ENCODE measurements around the gene MAD2L1BP.

The MAD2L1BP gene

DNA sequence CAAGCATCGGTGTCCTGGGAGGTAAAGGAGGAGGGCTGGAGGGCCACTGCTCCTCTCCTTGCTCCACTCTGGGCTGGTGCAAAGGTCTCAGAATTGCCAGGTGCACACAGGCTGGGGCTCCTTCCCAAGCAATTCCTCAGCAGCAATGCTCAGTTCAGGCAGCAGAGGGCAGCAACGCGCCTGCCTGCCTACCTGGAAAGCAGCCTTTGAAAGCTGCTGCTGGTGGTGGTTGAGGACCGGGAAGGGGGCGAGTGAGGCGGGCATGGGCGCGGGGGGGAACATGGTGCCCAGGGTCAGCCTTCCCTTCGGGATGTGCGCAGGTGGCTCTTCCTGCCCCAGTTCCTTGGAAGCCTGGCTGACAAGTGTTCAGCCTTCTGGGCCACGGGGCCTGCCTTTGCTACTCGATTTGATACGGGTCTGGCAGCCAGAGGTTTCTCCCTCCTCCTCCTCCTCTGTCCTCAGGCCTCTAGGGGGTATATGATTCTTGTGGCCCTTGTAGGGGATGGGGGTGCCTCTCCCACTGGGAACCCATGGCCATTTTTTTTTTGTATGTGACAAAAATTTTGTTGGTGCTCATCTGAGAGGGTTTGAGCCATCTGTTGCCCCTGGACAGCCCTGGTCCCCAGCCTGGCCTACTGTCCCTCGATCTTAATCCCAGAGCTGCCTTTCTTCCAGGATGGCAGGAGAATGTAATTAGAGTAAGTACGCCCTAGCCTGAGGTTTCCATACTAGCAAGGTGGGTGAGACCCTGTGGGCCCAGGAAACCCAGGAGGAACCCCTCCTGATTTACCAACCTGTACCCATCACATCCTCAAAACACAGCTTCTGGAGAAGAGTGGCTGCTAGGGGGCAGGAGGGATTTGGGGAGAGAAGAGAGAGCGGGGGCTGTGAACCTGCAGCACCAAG, 31.9 kb downstream of the MAD2L1BP start:
- DNase-seq, result peak; percentile 7

DNA sequence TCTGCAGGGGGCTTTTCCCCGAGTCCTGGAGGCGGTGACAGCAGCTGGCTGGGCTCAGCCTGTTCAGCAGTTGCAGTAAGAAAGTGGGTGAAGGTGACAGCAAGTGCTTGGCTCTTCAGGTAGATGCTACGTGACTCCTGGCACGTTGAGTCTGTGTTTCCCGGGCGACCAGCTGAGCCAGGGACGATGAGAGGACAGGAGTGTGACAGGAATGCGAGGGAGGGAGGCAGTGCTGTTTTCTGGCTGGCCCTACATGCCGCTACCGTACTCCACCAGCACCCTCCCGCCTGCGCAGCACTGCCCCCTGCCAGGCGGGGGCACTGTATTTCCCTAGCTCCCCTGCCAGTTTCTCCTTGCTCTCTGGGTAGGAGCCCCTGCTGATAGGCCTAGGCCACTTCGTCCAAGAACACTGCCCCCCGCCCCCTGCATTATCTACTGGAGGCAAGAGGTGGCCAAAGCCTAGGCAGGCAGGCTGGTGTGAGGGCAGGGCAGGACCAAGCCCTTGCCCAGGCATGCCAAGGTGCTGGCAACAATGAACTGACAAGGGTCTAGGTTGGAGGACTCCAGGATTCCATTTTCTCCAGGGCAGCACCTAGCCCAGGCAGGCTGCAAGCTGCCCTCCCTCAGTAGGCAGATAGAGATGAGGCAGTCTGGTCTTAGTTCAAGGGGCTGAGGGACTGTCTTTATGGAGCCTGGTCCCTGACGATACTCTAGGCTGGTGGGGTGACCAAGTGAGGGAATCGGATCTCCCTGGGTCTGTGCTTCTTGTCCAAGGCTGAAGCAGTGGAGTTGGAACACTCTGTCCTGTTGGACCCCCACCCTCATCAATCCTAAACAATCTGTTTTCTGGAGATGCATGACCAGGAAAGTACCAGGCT, 32.8 kb downstream of the MAD2L1BP start:
- DNase-seq, result peak; percentile 55

DNA sequence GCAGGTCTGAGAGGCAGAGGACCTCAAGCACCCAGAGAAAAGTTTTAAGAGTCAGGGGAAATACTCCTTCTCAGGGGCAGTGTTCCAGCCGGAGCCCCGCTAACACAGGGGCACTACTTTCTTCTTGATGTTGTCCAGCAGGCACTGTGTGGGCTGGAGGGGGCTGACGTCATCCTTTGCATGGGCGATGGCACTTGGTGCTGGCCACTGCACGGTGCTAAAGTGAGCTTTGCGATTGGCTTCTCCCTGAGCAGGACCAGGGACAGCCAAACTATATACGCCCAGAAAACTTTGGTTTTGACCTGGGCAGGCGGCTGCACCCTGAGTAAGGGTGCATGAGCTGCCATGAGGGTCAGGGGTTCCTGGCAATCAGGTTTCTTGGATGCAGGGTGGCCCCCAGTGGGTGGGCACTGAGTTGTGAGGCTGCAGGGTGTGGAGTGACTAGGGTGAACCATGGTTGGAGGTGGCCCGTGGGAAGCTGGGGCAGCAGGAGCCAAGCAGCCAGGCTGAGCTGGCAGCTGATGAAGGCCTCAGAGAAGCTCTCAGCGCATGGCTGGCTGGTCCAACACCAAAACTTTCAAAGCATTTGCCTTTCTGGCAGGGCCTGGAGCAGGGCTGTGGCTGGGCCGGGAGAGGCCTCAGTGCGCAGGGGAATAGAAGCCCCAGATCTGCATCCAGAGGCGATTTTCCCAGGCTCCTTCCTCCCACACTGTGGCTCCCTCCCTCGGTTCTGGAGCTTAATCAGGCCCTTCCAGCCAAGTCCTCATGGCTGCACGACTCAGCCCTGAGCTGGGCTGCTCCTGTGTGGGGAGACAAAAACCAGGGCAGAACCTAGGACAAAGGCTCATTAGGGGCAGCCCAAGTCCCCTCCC, 33.6 kb downstream of the MAD2L1BP start:
- DNase-seq, result no peak

DNA sequence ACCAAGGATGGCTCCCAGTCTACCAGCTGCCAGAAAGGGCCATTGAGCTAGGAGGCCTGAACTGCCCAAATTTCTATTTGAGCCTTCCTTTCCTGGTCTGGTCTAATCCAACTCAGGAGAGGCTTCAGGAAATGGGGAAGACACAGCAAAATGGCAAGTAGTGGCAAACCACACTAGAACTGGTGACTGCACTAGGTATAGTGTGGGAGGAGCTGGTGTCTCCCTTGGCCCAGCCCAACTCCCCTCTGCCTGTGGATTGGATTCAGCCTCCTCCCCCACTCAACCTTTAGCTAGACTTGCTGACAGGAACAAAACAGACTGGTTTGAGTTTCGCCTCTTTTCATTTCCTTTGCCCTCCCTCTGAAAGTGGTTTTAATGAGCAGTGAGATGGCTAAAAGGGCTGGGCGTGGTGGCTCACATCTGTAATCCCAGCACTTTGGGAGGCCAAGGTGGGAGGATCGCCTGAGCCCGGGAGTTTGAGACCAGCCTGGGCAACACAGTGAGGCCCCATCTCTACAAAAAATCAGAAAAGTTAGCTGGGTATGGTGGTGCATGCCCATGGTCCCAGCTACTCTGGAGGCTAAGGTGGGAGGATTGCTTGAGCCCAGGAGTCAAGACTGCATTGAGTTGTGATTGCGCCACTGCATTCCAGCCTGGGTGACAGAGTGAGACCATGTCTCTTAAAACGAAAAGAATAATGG, 34.4 kb downstream of the MAD2L1BP start:
- no peak for DNase-seq

DNA sequence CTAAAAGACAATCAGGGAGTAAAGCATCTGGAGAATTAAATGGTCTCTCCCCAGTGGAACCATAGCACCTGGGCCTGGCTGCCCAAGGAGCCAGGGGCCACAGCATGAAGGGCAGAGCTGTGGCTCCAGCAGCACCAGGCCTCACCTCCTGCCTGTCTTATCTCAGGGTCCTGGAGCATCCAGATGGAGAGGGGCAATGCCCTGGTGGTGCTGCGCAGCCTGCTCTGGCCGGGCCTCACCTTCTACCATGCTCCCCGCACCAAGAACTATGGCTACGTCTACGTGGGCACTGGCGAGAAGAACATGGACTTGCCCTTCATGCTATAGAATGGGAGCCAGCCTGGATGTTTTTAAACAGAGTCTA, 35.0 kb downstream of the MAD2L1BP start:
- no peak for DNase-seq

DNA sequence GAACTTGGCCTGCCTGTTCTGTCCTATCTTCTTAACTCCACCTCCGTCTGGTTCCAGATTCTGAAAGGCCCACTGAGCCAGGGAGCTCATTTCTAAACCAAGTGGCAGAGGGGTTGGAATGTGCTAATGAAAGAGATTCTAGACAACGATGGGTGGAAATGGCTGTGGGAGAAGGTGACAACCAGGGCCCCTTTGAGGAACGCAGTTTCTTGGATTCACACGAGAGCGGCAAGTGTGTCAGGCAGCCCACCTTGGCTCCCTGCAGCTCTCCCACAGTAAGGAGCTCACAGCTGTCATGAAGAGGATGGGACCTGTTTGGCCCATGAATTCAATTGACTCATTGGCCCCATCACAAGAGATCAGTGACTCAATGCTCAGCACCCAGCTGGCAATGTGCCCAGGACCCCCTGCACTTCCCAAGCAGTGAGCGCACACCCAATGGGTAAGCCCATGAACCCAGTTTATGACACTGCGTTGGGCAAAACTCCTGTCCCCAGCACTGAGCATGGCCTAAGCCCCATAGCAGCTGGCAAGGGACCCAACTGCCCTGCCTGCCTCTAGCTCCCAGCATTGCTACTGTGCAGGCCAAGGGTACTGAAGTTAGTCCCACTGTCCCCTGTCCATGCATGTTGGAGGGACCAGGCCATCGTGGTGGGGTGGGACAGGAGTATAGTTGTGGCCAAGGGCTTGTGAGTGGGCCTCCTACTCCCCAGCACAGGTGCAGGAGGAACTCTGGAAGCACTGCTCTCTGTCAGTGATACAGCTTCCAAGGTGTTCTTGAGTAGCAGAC, 35.6 kb downstream of the MAD2L1BP start:
- DNase-seq, result no peak

DNA sequence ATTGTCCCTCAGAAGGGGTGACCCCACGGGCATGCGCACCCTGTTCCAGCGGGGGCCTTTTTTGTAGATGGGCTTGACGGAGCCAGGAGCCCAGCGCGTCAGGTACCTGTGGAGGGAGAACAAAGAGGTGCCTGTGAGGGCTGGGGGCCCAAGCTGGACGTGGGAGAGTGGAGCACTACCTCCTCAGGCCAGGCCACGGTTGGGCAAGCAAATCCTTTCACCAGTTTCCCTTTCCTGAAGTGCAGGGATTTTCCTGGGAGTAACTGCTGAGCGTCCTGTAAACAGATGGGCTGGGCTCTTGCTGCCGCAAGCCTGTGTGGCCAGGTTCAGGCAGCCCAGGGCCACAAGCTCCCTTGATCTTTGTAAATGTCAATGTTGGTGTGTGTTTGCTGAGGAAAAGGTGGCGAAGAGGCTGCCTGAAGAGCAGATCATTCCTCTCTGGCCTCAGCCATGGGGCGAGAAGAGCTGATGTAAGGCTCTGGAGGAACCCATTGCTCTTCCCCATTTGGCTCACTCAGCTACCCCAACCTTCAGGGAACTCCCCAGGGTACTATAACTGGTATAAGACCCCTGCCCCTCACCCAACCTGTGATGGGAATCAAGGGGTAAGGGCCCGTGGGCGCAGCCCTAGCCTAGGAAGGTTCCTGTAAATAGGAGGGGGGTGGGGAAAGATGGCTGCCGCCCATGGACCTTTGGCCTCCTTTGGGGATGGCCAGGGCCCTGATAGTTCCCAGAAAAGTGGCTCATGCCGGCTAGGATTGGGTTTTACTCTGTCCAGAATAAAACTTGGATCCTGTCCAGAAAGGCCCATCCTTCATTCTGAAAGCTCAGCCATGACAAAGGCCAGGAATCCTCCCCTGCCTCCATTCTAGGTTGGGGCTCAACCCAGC, 36.4 kb downstream of the MAD2L1BP start:
- no peak for DNase-seq

DNA sequence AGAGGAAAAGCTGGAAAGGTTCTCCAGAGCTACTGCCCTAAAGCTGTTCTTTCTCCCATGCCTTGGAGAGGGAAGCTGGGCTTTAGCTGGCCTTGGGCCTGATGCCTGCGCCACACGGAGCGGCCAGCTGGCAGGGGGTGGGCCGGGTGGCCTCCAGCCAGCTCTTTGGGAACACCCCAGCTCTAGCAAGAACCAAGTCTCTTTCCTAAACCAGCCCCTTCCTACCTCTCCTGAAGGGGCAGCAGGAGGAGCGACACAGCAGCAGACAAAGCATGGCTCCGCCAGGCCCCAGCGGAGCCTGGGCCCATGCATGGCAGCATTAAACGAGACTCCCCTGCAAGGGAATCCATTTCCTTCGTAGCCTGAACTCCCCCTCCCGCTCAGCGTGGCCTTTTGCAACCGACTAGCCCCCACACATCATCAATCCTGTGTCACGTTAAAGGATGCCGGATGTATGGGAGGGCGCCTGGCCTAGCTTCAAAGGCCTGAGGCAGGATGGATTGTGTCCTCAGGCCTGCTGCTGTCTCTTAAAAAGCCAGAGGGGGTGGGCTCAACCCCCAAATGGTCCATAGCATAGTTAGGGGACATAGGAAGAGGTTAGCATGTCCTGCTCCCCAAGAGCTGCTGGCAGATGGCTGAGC, 37.9 kb downstream of the MAD2L1BP start:
- no peak for DNase-seq

DNA sequence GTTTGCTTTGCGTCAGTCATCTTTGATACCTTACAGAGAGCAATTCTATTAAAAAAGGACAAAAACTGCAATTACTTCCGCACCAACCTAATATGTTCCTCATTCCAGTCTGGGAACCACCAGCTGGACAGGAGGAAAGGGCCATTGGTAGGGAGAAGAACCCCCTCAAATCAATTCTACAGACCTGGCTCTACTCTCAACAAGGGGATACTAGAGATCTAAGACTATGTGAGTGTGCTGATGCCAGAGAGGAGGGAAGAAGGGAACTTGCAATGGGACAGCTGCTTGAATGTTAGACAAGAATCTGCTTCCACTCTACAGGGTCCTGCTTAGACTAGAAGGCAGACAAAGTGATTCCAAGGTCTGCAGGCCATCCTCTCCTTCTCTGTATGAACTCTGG, 38.7 kb downstream of the MAD2L1BP start:
- DNase-seq, result no peak

DNA sequence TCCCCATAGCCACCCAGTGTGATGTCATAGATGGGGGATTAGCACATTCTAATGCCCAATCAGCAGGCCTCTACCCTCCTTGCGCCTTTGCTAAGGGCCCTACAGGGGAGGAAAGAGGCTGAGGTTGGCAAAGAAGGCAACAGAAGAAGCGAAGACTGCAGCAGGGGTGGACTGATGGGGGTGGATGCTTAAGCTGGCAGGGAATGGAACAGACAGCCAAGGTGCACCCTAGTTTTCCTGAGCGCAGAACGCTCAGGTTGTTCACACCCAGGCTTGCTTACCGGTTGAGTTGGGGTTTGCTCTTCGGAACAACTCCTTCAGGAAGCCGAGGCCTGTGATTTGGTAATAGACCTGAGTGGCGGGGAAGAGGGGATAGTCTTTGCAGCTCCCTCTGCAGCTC, 39.3 kb downstream of the MAD2L1BP start:
- no peak for DNase-seq

DNA sequence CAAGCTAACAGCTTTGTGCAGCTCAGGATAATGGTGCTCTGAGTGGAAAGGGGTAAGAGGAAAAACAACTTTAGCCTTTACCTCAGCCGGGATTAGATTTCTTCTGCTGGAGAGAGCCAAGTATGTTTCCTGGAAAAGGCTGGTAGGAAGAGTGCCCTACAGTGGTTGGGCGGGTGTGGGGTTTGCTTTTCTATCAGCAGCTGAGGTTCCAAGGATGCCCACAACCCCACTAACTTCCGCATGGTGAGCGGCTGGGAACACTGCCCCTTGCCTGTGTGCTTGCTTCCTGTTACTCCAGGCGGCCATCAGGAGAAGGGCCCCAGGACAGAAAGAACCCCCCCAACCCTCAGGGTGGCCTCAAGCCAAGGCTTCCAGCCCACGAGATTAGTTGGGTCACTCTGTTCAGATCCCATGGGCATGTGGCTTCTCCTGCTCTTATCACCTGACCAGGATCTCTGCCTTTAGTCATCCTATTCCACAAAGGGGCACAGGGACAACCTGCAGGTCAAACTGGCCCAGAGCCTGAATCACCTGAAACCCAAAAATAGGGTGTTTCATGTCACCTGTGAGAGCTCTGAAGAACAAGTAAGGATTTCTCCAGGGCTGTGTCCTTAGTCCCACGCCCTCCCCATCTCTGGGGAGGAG, 41.4 kb downstream of the MAD2L1BP start:
- no peak for DNase-seq

DNA sequence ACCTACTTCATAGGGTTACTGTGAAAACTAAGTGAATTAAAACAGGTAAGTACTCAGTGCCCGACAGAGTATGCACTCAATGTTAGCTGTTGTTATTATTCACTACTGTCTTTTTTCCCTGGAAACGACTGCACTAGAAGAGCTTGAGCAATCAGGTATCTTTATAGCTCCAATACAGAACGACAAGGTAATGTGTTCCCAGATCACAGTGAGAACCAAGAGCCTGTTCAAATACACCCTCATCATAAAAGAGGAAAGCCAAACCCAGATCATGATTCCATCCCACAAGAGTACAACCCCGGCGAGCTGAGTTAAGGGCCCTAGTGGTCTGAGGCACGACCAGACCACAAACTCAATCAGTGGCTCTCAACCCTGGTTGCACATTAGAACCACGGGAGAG, 42.1 kb downstream of the MAD2L1BP start:
- DNase-seq, result no peak

DNA sequence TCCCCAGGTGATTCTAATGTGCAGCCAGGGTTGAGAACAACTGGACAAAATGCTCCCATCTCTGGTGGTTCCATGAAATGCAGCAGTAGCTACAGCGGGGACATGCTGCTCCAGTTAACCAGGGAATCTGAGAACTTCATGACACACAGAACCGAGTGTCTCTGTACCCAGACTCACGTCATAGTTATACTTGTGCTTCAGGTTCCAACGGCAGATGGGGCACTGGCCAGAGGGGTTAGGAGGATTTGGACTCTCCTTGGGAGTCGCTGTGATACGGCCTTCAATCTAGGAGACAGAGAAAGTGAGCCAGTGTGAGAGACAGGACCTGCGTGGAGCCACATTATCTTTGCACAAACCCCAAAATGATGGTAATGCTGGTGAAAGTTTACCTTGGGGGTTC, 42.7 kb downstream of the MAD2L1BP start:
- DNase-seq, result no peak

DNA sequence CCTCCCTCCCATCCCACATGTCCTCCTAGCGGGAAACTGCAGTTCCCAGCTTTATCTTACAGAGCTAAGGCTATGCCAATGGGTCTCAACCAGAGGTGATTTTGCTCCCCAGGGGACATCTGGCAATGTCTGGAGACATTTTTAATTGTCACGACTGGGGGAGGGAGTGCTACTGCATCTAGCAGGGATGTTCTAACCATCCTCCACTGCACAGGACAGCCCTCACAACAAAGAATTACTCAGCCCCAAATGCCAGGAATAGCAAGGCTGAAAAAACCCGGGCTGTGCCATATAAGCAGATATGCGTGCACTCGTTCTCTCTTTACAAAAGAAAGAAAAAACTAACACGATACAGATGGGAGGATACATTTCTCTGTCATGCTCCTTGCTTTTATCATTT, 43.4 kb downstream of the MAD2L1BP start:
- no peak for DNase-seq

DNA sequence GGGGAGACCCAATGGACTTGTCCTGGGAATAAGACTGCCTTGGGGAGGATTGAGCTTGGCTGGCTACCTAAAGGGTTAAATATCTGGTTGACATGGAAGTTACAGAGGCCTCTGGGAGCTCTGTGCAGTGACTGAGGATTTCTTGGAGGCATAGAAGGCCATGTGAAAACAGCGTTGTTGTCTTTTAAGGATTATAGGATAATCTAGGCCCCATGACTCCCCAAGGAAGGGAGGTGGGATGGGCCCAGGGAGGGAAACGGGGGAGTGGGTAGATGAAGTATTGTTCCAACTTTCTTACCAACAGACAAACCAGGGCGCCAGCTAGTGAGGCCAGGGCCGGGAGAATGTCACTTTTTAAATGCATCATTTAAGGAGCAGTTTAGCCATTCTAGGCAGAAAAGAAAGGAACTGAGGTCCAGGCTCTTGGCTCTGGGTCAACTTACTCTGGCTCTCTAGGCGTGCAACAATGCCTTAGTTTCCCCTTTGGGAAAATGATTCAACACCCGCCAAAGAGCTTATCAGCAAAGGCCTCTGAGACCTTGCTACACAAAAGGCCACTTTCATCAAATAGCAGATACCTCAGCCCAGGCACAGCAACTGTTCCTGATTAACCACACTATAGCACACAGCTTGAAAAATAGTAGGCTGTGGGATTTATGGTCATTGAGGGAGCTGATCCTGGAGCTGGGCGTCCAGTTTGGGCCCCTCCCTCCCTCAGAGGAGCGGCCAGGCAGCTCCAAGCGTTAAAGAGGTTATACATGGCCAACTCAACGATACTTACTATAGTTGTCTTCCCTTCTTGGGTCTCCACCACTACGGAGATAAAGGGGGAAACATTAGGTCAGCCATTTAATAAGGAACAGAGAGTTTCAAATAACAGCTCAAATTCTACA, 44.9 kb downstream of the MAD2L1BP start:
- no peak for DNase-seq

DNA sequence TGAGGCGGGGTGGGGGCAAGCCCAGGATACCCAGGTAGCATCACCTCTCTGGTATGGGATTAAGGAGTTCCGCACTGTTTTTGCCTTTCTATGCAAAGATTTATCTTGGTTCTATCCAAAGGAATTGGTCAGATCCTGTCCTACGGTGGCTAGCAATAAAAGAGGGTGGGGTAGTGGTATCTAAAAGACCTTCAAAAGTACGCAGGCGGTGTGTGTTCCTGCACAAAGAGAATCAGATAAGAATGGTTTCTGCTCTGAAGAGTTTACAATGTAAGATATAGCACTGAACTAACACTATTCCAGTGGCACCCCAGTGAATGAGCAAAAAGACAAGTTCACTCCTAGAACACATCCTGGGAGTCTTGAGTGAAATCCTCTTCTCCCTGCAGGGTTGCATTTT, 45.7 kb downstream of the MAD2L1BP start:
- DNase-seq, result no peak

DNA sequence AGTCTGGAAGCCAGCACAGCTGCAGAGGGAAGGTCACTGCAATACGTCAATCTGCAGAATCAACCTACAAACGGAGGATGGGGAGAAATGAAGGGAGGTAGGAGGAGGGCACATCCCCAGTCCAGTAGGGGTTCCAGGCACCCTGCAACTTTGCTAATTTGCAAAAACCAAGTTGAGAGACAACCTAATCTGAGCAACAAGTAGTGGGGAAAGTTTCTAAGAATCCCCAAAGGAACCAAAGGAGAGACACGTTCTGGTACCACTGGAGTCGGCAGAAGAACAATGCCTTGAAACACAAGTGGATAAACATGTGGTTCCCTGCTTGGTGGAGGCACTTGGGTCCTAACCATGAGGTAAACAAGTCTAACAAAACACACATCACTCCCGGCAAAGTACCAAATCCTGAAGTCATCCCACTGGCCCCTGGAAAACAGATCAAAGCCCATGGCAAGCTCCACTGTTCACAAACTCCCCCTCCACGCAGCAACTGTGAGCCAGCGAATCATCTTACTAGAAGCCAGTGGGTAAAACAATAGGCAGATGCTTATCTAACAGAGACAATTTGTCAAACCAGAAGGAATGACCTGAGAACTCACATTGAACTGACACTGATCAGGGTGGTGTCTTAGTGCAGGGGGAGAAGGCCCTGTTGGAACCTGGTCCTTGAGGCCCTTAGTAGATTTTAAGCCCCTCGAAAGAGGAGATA, 47.2 kb downstream of the MAD2L1BP start:
- no peak for DNase-seq
